ENCODE results near the gene ZDHHC11B. TPM values are rescaled to one million over a fixed set of nuclear protein-coding genes. Genes with fewer than 3 reads are reported as not detected.
"Not testable (repeated sequence)": the region's sequence is repeated elsewhere in the genome, so short reads cannot be mapped to it uniquely, and the experiment has no call there.

Gene ZDHHC11B
- total and polyA plus RNA-seq, 2 donors (not counting 1 experiment from before 2014, with no cell fraction given) = 0.52 TPM; not detected in 1

GRCh38 chr5:695475-695874, 89.1 kb downstream of the ZDHHC11B start:
- H3K36me3 ChIP-seq (replicated peaks in 1 of 2; ENCODE audit: control extremely low read depth in 1 of 2, control insufficient read depth in 1 of 2, extremely low read depth in 1 of 2, insufficient read depth in 2 of 2, low read length in 1 of 2); ATAC-seq (ENCODE audit: low read depth); H3K4me2 ChIP-seq (replicated peaks; ENCODE audit: low read depth, low read length, poor library complexity, severe bottlenecking); DNase-seq; H3K9me3 Mint-ChIP-seq (ENCODE audit: insufficient read depth); H4K20me1 ChIP-seq (ENCODE audit: control insufficient read depth, insufficient read depth, low read length, poor library complexity, severe bottlenecking); intact Hi-C loops (cut with micrococcal nuclease); H3K9ac ChIP-seq (ENCODE audit: low read length); H3K4me1 Mint-ChIP-seq; H3K27ac Mint-ChIP-seq; H3K79me2 ChIP-seq (ENCODE audit: control insufficient read depth, insufficient read depth, low read length); H3K27me3 Mint-ChIP-seq; H2AFZ ChIP-seq (ENCODE audit: insufficient read depth, low read depth, low read length, poor library complexity, severe bottlenecking); H3K27me3 ChIP-seq (replicated peaks in 1 of 4; ENCODE audit: control extremely low read depth in 1 of 4, control insufficient read depth in 3 of 4, insufficient read depth in 4 of 4, low read length in 3 of 4); H3K27ac ChIP-seq (ENCODE audit: low read length in 2 of 2); H3K9me3 ChIP-seq (ENCODE audit: control extremely low read depth in 1 of 3, control insufficient read depth in 2 of 3, insufficient read depth in 1 of 3, low read length in 2 of 3); CTCF ChIA-PET; POLR2A ChIA-PET; H3K4me3 ChIP-seq (ENCODE audit: control extremely low read depth in 1 of 5, extremely low read depth in 1 of 5, insufficient read depth in 1 of 5, low read depth in 2 of 5, low read length in 4 of 5); H3K4me3 Mint-ChIP-seq: not testable (repeated sequence)
- no CpG with 5 or more reads among the region's 13 CpGs for WGBS (ENCODE audit: insufficient coverage)
- peaks cover 8 to 13% of the 10 kb centered on the region in 2 donors for H3K4me1 ChIP-seq (ENCODE audit: control insufficient read depth in 2 of 2, insufficient read depth in 2 of 2, low read length in 2 of 2)

- Histone ChIP-seq H3K4me1 (ENCODE audit: control insufficient read depth in 2 of 2, insufficient read depth in 2 of 2, low read length in 2 of 2) (peaks cover 8 to 13% of the 10 kb centered on the region in 2 donors), H3K4me3 (ENCODE audit: control extremely low read depth in 1 of 5, extremely low read depth in 1 of 5, insufficient read depth in 1 of 5, low read depth in 2 of 5, low read length in 4 of 5) (peak overlapping the region in 1 of 5 experiments; percentile 25)
- WGBS (ENCODE audit: insufficient coverage) = 8% methylated on average over 2 of the region's 22 CpGs
- H3K4me1 Mint-ChIP-seq; CTCF ChIA-PET; H4K20me1 ChIP-seq (ENCODE audit: control insufficient read depth, insufficient read depth, low read length, poor library complexity, severe bottlenecking); intact Hi-C loops (cut with micrococcal nuclease); H3K4me2 ChIP-seq (replicated peaks; ENCODE audit: low read depth, low read length, poor library complexity, severe bottlenecking); H2AFZ ChIP-seq (ENCODE audit: insufficient read depth, low read depth, low read length, poor library complexity, severe bottlenecking); H3K27ac ChIP-seq (ENCODE audit: low read length in 2 of 2); H3K4me3 Mint-ChIP-seq; H3K27ac Mint-ChIP-seq; POLR2A ChIA-PET; H3K79me2 ChIP-seq (ENCODE audit: control insufficient read depth, insufficient read depth, low read length); H3K9me3 ChIP-seq (ENCODE audit: control extremely low read depth in 1 of 3, control insufficient read depth in 2 of 3, insufficient read depth in 1 of 3, low read length in 2 of 3); H3K9me3 Mint-ChIP-seq (ENCODE audit: insufficient read depth); H3K9ac ChIP-seq (ENCODE audit: low read length); ATAC-seq (ENCODE audit: low read depth); H3K27me3 ChIP-seq (replicated peaks in 1 of 4; ENCODE audit: control extremely low read depth in 1 of 4, control insufficient read depth in 3 of 4, insufficient read depth in 4 of 4, low read length in 3 of 4); H3K36me3 ChIP-seq (replicated peaks in 1 of 2; ENCODE audit: control extremely low read depth in 1 of 2, control insufficient read depth in 1 of 2, extremely low read depth in 1 of 2, insufficient read depth in 2 of 2, low read length in 1 of 2); H3K27me3 Mint-ChIP-seq: not testable (repeated sequence)
- DNase-seq = peak; percentile 26
These were observed 90.5 kb downstream of the ZDHHC11B start for GRCh38 chr5:694042-694431.

GRCh38 chr5:693271-694041, 91.1 kb downstream of the ZDHHC11B start, which contains the start of gene TPPP:
TSS of gene TPPP (minus strand) at chr5:693352. CDS start at chr5:678060, 15,292 bp downstream.
- H4K20me1 ChIP-seq (ENCODE audit: control insufficient read depth, insufficient read depth, low read length, poor library complexity, severe bottlenecking); CTCF ChIA-PET; H3K9me3 ChIP-seq (ENCODE audit: control extremely low read depth in 1 of 3, control insufficient read depth in 2 of 3, insufficient read depth in 1 of 3, low read length in 2 of 3); H3K79me2 ChIP-seq (ENCODE audit: control insufficient read depth, insufficient read depth, low read length); H3K36me3 ChIP-seq (replicated peaks in 1 of 2; ENCODE audit: control extremely low read depth in 1 of 2, control insufficient read depth in 1 of 2, extremely low read depth in 1 of 2, insufficient read depth in 2 of 2, low read length in 1 of 2); H3K27ac ChIP-seq (ENCODE audit: low read length in 2 of 2); H3K4me1 Mint-ChIP-seq; POLR2A ChIA-PET; H3K9me3 Mint-ChIP-seq (ENCODE audit: insufficient read depth); H3K27ac Mint-ChIP-seq; H3K27me3 Mint-ChIP-seq; intact Hi-C loops (cut with micrococcal nuclease); H3K27me3 ChIP-seq (replicated peaks in 1 of 4; ENCODE audit: control extremely low read depth in 1 of 4, control insufficient read depth in 3 of 4, insufficient read depth in 4 of 4, low read length in 3 of 4): not testable (repeated sequence)
- H3K4me3 Mint-ChIP-seq = peak within 1 kb of the TSS; percentile 29
- WGBS (ENCODE audit: insufficient coverage) = under 1% methylated on average over 82 of the region's 109 CpGs
- Histone ChIP-seq H3K4me1 (ENCODE audit: control insufficient read depth in 2 of 2, insufficient read depth in 2 of 2, low read length in 2 of 2) (peaks cover 8 to 13% of the 10 kb centered on the region in 2 donors), H3K4me2 (replicated peaks; ENCODE audit: low read depth, low read length, poor library complexity, severe bottlenecking) (peak within 1 kb of the TSS; percentile 84), H2AFZ (ENCODE audit: insufficient read depth, low read depth, low read length, poor library complexity, severe bottlenecking) (peak within 1 kb of the TSS; percentile 54), H3K9ac (ENCODE audit: low read length) (peak within 1 kb of the TSS; percentile 56), H3K4me3 (ENCODE audit: control extremely low read depth in 1 of 5, extremely low read depth in 1 of 5, insufficient read depth in 1 of 5, low read depth in 2 of 5, low read length in 4 of 5) (peak within 1 kb of the TSS in 4 of 5 experiments; percentile 21 to 50 (median 44))
- DNase-seq (peak; percentile 77), ATAC-seq (ENCODE audit: low read depth) (peak; percentile 95)

GRCh38 chr5:692529-693041, 91.9 kb downstream of the ZDHHC11B start:
- POLR2A ChIA-PET = interaction anchor here (0.9 kb wide), 1 partner anchor 649 kb away, joined by 5 read pairs; no protein-coding TSS in a partner anchor
- WGBS (ENCODE audit: insufficient coverage) = under 1% methylated on average over 22 of the region's 41 CpGs
- intact Hi-C loops (cut with micrococcal nuclease) = not testable (repeated sequence)

More at GRCh38 chr5:692529-693041, 91.9 kb downstream of the ZDHHC11B start:
- H3K4me3 Mint-ChIP-seq = peak overlapping the region; percentile 29
- CTCF ChIA-PET; H3K79me2 ChIP-seq (ENCODE audit: control insufficient read depth, insufficient read depth, low read length); H3K27me3 Mint-ChIP-seq; H3K27ac ChIP-seq (ENCODE audit: low read length in 2 of 2); H2AFZ ChIP-seq (ENCODE audit: insufficient read depth, low read depth, low read length, poor library complexity, severe bottlenecking); H4K20me1 ChIP-seq (ENCODE audit: control insufficient read depth, insufficient read depth, low read length, poor library complexity, severe bottlenecking); H3K27ac Mint-ChIP-seq; H3K9me3 Mint-ChIP-seq (ENCODE audit: insufficient read depth); H3K9me3 ChIP-seq (ENCODE audit: control extremely low read depth in 1 of 3, control insufficient read depth in 2 of 3, insufficient read depth in 1 of 3, low read length in 2 of 3); H3K27me3 ChIP-seq (replicated peaks in 1 of 4; ENCODE audit: control extremely low read depth in 1 of 4, control insufficient read depth in 3 of 4, insufficient read depth in 4 of 4, low read length in 3 of 4); ATAC-seq (ENCODE audit: low read depth); H3K36me3 ChIP-seq (replicated peaks in 1 of 2; ENCODE audit: control extremely low read depth in 1 of 2, control insufficient read depth in 1 of 2, extremely low read depth in 1 of 2, insufficient read depth in 2 of 2, low read length in 1 of 2); H3K4me1 Mint-ChIP-seq: not testable (repeated sequence)
- peak; percentile 44 for DNase-seq
- H3K4me3 ChIP-seq (ENCODE audit: control extremely low read depth in 1 of 5, extremely low read depth in 1 of 5, insufficient read depth in 1 of 5, low read depth in 2 of 5, low read length in 4 of 5) = peak overlapping the region in 4 of 5 experiments; percentile 21 to 45 (median 43)
- peak overlapping the region; percentile 84 for H3K4me2 ChIP-seq (replicated peaks; ENCODE audit: low read depth, low read length, poor library complexity, severe bottlenecking)
- H3K9ac ChIP-seq (ENCODE audit: low read length) = peak overlapping the region; percentile 56
- peaks cover 8 to 13% of the 10 kb centered on the region in 2 donors for H3K4me1 ChIP-seq (ENCODE audit: control insufficient read depth in 2 of 2, insufficient read depth in 2 of 2, low read length in 2 of 2)
